Chondrocyte (in vitro differentiated cells): ENCODE measurements around the gene LYPD3. TPM values are rescaled to one million over a fixed set of nuclear protein-coding genes. Genes with fewer than 3 reads are reported as not detected.

Source experiments
- DNase-seq: peaks from one replicate; pipeline ENCODE4 v3.0.0; 2021; ENCODE audit warnings: mixed read lengths, low spot score
- H3K27ac Mint-ChIP-seq: one replicate; pipeline ENCODE4 v1.8.0; 2021; ENCODE audit warnings: mild to moderate bottlenecking, moderate library complexity, mixed read lengths; ENCODE audit not compliant: unreplicated experiment
- H3K27me3 Mint-ChIP-seq: 2 replicates; pipeline ENCODE4 v1.8.0; 2021; ENCODE audit warnings: low read depth, mixed read lengths
- H3K36me3 Mint-ChIP-seq: 2 replicates; pipeline ENCODE4 v1.8.0; 2021; ENCODE audit warnings: low read depth, mixed read lengths
- H3K4me1 Mint-ChIP-seq: 2 replicates; pipeline ENCODE4 v1.8.0; 2021; ENCODE audit warnings: low read depth, mild to moderate bottlenecking, mixed read lengths
- H3K4me3 Mint-ChIP-seq: one replicate; pipeline ENCODE4 v1.8.0; 2021; ENCODE audit warnings: mild to moderate bottlenecking, moderate library complexity, mixed read lengths; ENCODE audit not compliant: unreplicated experiment
- H3K9me3 Mint-ChIP-seq: 2 replicates; pipeline ENCODE4 v1.8.0; 2021; ENCODE audit warnings: low read depth, mixed read lengths
- total RNA-seq: library from RNA; stranded (reverse); gene quantifications from 3 replicates; pipeline ENCODE4 v1.2.1, GENCODE V29; 2021
- TF ChIP-seq, protein P1 (sequence below): fragments of 200-600 bp; sonication (generic); IDR thresholded peaks from 2 replicates; pipeline ENCODE4 v1.5.0; 2021; ENCODE audit warnings: antibody characterized with exemption, mild to moderate bottlenecking, moderate library complexity

The LYPD3 gene
- total RNA-seq, 1 donor from 2014 or later: 1.0 TPM

DNA sequence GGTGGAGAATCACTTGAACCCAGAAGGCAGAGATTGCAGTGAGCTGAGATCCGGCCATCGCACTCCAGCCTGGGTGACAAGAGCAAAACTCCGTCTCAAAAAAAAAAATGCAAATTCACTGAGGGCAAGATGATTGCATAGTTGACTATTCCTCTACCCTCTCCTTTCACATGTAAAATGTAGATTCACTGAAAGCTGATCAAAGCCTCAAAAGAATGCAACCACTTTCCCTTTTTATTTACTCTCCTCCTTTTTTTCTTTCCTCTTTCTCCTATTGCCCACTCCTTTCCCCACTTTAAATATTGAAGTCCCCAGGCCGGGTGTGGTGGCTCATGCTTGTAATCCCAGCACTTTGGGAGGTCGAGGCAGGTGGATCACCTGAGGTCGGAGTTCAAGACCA lies 44.5 kb downstream of the LYPD3 start:
- peaks cover 4% of the 10 kb centered on the region for H3K4me1 Mint-ChIP-seq
- no peaks in the 10 kb centered on the region for H3K36me3 Mint-ChIP-seq
- TF ChIP-seq, protein P1, sequence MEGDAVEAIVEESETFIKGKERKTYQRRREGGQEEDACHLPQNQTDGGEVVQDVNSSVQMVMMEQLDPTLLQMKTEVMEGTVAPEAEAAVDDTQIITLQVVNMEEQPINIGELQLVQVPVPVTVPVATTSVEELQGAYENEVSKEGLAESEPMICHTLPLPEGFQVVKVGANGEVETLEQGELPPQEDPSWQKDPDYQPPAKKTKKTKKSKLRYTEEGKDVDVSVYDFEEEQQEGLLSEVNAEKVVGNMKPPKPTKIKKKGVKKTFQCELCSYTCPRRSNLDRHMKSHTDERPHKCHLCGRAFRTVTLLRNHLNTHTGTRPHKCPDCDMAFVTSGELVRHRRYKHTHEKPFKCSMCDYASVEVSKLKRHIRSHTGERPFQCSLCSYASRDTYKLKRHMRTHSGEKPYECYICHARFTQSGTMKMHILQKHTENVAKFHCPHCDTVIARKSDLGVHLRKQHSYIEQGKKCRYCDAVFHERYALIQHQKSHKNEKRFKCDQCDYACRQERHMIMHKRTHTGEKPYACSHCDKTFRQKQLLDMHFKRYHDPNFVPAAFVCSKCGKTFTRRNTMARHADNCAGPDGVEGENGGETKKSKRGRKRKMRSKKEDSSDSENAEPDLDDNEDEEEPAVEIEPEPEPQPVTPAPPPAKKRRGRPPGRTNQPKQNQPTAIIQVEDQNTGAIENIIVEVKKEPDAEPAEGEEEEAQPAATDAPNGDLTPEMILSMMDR: no peak
- H3K27me3 Mint-ChIP-seq: peaks cover 22% of the 10 kb centered on the region
- H3K27ac Mint-ChIP-seq: no peak overlapping the region
- no peak overlapping the region for H3K4me3 Mint-ChIP-seq
- DNase-seq: no peak
- no peaks in the 10 kb centered on the region for H3K9me3 Mint-ChIP-seq

DNA sequence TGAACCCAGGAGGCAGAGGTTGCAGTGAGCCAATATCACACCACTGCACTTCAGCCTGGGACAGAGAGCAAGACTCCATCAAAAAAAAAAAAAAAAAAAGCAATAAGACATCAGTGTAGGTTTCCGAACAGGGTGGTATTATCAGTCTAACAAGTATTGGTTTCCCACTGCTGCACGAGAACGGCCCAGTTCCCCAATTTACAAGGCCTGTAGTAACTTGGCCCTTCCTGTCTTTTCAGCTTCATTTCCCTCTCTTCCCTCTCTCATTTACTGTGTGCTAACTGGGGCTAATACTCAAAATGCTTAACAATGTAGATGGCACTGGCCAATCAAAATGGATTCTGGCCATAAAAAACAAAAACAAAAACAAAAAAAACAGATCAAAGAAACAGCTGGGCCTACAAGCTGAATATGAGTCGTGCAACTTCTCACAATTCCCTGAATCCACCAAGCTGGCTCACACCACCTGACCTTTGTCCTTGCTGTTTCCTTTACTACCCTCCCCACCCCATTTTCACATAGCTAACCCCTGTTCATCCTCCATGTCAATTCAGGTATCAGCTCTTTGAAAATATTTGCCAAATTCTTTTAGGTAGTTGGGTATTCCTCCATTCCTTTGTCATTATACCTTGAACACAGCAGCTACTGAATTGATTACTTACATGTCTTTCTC lies 48.3 kb downstream of the LYPD3 start:
- no peak overlapping the region for H3K4me3 Mint-ChIP-seq
- peaks cover 18% of the 10 kb centered on the region for H3K27me3 Mint-ChIP-seq
- no peak for DNase-seq
- no peak overlapping the region for H3K27ac Mint-ChIP-seq
- H3K9me3 Mint-ChIP-seq: no peaks in the 10 kb centered on the region
- no peaks in the 10 kb centered on the region for H3K36me3 Mint-ChIP-seq
- H3K4me1 Mint-ChIP-seq: no peaks in the 10 kb centered on the region
- TF ChIP-seq, protein P1: no peak

DNA sequence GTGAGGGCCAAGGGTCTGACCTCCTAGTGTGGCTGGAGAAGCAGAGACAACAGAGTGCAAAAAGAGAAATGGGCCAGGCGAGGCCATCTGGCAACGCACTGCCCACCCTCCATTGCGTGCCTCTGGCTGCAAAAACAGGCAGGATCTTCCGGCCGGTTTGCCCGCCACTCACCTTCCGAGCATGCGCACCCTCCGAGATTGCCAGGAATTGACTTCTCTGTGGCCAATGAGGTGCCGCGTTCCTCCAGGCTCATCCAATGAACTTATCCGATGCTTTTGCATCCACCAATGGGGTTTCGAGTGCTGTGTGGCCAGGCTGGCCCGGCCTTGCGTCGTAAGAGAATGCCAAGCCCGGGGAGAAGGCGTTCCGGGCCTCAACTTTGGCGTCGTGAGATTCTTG lies 50.9 kb downstream of the LYPD3 start, which contains the start of gene TEX101:
Gene TEX101, plus strand, starts transcription at position 337 of the 400 bp plus-strand sequence. CDS start 1,030 bp downstream, outside the sequence.
- Mint-ChIP-seq H3K36me3 (no peaks in the 10 kb centered on the region), H3K9me3 (no peaks in the 10 kb centered on the region), H3K27ac (no peak within 1 kb of the TSS), H3K4me1 (no peaks in the 10 kb centered on the region), H3K27me3 (peaks cover 15% of the 10 kb centered on the region), H3K4me3 (no peak within 1 kb of the TSS)
- no peak for DNase-seq
- TF ChIP-seq, protein P1: no peak

DNA sequence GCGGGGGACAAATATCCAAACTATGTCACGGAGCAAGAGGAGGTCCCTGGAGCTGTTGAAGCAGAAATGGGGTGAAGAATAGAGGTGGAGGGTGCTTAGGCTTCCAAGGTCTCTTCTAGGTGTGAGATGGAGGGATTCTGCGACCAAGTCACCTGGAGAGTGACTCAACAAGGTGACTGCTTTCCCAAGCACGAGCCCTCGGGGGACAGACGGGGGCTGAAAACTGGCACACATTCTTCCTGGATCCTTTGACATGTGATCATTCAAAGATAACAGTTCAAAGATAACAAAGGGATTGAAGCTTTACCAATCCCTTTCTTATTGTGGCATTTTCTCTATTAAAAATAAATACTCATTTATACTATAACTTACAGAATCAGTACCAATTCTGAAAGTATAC lies 53.0 kb downstream of the LYPD3 start:
- TF ChIP-seq, protein P1: no peak
- Mint-ChIP-seq H3K9me3 (no peaks in the 10 kb centered on the region), H3K4me3 (no peak overlapping the region), H3K27me3 (peaks cover 8% of the 10 kb centered on the region), H3K27ac (no peak overlapping the region), H3K4me1 (no peaks in the 10 kb centered on the region), H3K36me3 (no peaks in the 10 kb centered on the region)
- DNase-seq: no peak

Other genes starting within 250 kb of the LYPD3 start
- 0.48 TPM in 1 of 3 replicates, not detected in the others for gene PSG9, start 196.1 kb downstream of the LYPD3 start, total RNA-seq
- gene CD177, start 111.9 kb downstream of the LYPD3 start, total RNA-seq: not detected in 3 replicates
- gene TEX101, start 50.7 kb downstream of the LYPD3 start, total RNA-seq: not detected in 3 replicates
- 4.5 to 8.1 TPM (median 7.0 TPM) in 3 replicates for gene PHLDB3, start 39.1 kb upstream of the LYPD3 start, total RNA-seq
- 31.5 to 38.9 TPM (median 33.0 TPM) in 3 replicates for gene ETHE1, start 61.6 kb upstream of the LYPD3 start, total RNA-seq
- gene ZNF575, start 67.6 kb upstream of the LYPD3 start, total RNA-seq: 4.1 to 6.0 TPM (median 5.1 TPM) in 3 replicates
- gene XRCC1, start 109.9 kb upstream of the LYPD3 start, total RNA-seq: 22.8 to 30.5 TPM (median 30.4 TPM) in 3 replicates
- 0.51 to 2.3 TPM (median 1.6 TPM) in 3 replicates for gene PINLYP, start 110.2 kb upstream of the LYPD3 start, total RNA-seq
- gene IRGQ, start 130.5 kb upstream of the LYPD3 start, total RNA-seq: 40.0 to 43.1 TPM (median 41.7 TPM) in 3 replicates
- gene ZNF576, start 131.0 kb upstream of the LYPD3 start, total RNA-seq: 11.9 to 17.6 TPM (median 12.1 TPM) in 3 replicates
- 0.12 to 0.27 TPM in 2 of 3 replicates, not detected in the other for gene SRRM5, start 146.5 kb upstream of the LYPD3 start, total RNA-seq
- gene ZNF428, start 154.0 kb upstream of the LYPD3 start, total RNA-seq: 50.7 to 53.9 TPM (median 52.5 TPM) in 3 replicates
- gene CADM4, start 174.2 kb upstream of the LYPD3 start, total RNA-seq: 5.6 to 7.1 TPM (median 6.1 TPM) in 3 replicates
- 16.3 to 23.6 TPM (median 19.9 TPM) in 3 replicates for gene PLAUR, start 204.6 kb upstream of the LYPD3 start, total RNA-seq